ENCODE measurements around the gene TRAF5.
A peak's percentile ranks its signal among the peaks of the same experiment; 100 is the strongest.
"Not testable (repeated sequence)": the region's sequence is repeated elsewhere in the genome, so short reads cannot be mapped to it uniquely, and the experiment has no call there.

TRAF5 gene

DNA sequence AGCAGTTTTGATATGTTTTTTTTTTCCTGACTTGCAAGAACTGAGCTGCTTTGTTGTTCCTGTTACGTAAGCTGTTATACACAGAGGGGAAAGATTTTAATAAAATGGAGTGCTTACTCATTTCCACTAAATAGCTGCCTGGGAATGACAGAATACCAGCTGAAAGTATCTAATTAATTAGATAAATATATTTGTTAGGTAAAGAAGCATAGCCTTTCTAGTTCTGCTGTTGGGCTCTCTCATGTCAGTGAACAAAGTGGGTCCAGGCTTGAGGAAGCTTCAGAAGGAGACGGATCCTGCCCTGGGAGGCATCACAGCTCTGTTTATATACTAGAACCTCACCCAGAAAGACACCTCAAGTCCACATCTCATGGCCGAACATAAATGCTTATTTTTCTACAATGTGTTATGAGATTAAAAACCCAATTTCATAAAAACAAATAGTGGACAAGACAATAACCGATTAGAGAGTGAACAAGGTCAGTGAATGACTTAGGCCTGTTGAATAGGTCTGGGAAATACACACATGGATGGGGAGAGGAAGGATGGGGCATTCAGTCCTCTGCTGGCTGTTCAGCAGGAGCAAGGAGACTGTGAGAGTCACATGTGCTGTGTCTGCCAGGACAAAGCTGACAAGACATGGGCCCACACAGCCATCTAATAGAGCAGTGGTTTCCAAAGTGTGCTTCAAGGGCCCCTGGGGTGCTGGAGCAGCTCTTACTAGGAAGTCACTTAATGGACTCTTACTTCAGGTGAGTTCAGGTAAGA, 20.6 kb downstream of the TRAF5 start:
- DNase-seq = no peak

DNA sequence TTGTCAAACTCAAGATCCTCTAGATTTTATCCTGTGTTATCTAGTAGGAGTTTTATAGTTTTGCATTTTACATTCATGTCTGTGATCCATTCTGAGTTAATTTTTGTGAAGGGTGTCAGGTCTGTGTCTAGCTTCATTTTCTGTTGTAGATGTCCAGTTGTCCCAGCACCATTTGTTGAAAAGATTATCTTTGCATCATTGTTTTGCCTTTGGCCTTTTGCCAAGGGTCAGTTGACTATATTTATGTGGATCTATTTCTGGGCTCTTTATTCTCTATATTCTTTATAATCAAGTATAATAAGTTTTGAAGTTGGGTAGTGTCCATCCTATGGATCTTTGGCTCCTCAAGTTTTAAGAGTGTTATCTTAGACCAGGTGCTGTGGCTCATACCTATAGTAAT, 21.9 kb downstream of the TRAF5 start:
- no peak for DNase-seq

DNA sequence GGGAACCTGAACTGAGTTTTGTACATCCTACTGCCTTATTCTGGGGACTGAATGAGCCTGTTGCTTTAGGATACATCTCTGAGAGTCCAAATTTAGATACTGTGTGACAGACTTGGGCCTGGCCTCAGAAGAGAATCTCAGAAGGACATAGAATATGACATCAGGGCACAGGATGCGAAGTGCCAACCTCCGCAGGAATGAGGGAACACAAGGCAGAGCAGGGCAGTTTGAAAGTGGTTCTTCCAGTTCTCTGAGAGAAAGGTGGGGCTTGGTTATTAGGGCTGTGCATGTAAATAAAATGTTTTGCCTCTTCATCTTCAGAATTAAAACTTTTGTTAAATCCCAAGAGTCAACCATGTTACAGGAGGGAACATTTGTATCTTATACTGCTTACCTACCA, 23.1 kb downstream of the TRAF5 start:
- DNase-seq = no peak

DNA sequence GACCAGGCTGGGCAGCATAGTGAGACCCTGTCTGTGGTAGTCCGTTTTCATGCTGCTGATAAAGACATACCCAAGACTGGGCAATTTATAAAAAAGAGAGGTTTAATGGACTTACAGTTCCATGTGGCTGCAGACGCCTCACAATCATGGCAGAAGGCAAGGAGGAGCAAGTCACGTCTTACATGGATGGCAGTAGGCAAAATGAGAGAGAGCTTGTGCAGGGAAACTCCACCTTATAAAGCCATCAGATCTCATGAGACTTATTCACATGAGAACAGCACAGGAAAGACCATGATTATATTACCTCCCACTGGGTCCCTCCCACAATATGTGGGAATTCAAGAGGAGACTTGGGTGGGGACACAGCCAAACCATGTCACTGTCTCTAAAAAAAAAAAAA, 25.4 kb downstream of the TRAF5 start:
- DNase-seq = not testable (repeated sequence)

DNA sequence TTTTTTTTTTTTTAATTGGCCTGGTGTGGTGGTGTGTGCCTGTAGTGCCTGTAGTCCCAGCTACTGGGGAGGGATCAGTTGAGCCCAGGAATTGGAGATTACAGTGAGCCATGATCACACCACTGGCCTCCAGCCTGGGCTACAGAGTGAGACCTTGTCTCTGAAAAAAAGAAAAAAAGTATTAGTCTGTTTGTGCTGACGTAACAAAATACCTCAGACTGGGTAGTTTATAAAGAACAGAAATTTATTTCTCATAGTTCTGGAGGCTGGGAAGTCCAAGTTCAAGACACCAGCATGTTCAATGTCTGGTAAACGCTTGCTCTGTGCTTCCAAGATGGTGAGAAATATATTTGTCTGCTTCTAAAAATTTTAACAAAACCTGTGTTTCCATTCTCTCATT, 25.8 kb downstream of the TRAF5 start:
- no peak for DNase-seq

DNA sequence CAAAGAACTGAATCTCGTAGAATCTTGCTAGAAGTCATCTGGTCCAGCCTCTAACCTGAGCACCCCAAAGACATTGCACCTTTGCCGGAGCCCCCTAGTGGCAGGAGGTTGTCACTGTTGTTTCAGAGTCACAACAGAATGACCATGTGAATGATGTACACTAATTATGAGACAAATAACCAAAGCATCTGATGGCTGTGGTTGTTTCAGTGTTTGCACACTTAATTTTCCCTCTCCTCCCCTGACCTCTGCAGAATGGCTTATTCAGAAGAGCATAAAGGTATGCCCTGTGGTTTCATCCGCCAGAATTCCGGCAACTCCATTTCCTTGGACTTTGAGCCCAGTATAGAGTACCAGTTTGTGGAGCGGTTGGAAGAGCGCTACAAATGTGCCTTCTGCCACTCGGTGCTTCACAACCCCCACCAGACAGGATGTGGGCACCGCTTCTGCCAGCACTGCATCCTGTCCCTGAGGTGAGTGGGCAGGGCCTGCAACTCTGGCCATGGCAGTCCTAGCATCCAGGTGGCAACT, 26.4 kb downstream of the TRAF5 start:
- DNase-seq = no peak

DNA sequence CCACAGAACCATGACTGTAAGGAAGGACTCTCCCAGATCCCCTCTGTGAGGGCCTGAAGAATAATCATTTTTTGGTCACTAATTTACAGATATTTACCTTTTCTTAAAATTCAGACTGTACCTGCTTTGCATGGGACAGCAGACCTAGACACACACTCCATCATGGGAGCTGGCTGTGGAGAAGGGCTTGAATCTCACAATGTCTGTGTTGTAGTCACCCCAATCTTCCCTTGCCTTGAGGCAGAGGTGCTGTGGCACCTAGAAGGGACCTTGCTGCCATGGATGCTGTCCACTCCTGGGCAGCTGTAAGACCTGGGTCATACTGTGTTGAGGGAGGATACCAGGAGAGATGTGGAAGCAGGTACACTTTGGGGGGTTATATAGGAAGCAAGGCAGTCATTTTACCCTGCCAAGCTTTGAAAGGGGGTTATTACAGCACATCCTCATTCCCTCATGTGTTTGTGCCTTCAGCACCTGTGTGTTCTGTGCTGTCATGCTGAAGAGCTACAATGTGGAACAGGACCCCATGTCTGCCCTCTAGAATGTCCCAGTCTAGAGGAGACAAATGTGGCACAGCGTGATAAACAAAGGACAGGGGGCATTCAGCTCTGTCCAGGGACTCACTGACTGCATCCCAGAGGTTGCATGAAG, 27.1 kb downstream of the TRAF5 start:
- DNase-seq = no peak

DNA sequence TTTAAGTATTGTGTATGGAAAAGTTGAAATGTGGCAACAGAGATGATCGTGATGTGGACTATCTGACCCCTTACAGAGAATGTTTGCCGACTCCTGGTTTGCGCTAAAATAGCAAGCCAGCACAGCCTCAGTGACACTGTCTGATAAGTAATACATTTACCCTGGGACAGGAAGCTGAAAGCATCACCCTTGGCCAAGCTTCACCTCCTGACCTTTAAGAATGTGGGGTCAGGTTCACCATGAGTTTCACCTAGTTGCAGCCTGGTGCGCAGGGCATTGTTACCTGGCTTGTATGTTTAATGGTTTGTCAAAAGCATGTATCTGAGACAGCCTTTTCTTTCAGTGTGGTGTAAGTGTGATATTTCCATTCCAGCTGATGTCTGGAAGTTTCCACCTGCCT, 29.2 kb downstream of the TRAF5 start:
- no peak for DNase-seq

DNA sequence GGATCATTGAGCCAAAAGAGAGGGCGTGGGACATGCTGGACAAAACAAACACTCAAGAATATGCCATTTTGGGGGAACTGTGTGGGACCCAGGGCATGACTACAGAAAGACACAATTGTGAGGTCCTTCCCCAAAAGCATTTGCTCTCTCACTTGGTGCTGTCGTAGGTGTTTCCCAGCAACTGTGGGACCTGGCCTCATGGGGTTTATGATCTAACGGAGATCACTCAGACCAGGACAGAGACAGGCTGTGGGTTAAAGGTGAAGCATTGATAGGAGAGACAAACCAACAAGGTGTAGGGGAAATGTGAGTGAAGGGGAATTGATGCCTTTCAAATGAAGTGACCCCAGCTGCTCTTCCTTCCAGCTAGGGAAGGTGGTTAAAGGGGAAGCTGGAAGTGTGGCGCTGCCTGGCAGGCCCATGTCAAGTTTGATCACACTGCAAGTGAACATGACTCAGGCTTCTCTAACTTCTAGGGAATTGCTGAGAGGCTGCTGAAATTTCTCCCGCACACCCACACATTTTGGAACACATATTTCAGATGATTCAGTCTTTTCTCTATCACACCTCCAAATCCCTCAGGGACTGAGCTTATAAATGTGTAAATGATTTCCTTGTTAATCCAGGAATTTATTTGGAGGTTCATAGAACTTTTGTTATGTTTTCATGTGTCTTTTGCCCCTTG, 30.2 kb downstream of the TRAF5 start:
- no peak for DNase-seq

DNA sequence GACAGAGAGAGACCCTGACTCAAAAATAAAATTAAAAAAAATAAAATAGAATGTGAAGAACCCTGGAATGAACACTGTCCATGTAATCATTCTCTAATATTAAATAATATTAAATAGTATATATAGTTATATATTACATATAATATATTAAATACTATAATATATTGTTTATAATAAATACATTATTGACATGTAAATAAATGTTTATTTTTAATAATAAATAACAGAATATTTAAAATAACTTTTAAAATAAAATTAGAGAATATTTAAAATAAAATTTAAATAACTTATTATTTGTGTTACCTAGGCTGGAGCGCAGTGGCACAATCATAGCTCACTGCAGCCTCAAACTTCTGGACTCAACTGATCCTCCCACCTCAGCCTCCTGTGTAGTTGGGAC, 32.1 kb downstream of the TRAF5 start:
- DNase-seq = no peak

DNA sequence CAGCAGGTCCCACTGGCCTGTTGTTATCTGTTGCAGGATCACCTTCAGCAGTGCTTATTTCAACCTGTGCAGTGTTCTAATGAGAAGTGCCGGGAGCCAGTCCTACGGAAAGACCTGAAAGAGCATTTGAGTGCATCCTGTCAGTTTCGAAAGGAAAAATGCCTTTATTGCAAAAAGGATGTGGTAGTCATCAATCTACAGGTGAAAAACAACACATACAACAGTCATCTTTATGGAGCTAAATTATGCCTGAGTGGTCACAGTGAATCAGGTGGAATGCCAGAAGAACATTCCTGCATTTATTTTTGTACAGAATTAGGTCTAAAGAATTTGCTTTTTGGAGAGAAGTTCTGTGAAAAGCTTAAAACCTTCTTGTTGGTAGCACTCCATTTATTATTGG, 33.2 kb downstream of the TRAF5 start:
- DNase-seq = no peak

DNA sequence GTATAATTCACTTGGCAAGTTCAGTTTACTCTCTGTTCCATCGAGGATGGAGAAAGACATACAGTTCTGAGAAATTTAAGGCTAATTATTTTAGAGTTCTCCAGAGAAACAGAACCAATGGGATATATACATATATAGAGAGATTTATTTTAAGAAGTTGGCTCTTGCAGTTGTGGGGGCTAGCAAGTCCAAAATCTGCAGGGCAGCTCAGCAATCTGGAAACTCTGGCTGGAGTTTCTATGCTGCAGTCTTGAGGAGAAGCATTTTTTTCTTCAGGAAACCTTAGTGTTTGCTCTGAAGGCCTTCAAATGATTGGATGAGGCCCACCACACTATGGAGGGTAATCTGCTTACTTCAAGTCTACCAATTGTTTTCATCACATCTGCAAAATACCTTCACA, 34.6 kb downstream of the TRAF5 start:
- DNase-seq = no peak

DNA sequence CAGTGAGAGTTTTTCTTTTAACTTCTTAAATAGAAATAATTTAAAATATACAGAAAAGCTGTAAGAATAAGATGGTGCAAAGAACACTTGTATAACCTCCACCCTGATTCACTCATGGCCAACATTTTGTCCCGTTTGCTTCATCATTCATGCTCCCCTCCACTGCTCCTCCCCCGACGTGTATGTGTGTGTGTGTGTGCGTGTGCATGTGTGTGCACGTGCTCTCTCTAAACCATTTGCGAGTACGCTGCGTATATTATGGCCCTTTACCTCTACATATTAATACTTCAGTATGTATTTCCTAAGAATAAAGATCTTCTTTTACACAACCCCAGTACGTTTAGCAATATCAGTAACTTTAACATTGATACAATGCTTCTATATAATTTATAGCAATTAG, 43.0 kb downstream of the TRAF5 start:
- DNase-seq = no peak

DNA sequence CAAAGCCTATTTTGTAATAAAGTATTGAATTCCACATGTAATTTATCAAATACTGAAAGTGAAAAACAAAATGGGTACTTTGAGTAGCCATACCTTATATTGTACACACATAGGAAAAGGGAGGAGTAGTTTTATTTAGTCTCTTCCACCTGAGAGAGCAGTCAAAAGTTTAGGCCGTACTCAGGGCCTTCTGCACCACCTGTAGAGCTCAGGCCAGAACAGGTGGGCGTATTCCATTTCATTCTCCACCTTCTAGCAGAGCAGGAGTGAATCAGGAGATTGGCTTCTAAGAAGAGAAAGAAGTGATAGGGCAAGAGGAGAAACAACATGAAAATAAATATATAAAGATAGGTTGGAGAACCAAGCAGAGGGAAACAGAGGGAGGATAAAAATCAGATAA, 44.0 kb downstream of the TRAF5 start:
- no peak for DNase-seq

DNA sequence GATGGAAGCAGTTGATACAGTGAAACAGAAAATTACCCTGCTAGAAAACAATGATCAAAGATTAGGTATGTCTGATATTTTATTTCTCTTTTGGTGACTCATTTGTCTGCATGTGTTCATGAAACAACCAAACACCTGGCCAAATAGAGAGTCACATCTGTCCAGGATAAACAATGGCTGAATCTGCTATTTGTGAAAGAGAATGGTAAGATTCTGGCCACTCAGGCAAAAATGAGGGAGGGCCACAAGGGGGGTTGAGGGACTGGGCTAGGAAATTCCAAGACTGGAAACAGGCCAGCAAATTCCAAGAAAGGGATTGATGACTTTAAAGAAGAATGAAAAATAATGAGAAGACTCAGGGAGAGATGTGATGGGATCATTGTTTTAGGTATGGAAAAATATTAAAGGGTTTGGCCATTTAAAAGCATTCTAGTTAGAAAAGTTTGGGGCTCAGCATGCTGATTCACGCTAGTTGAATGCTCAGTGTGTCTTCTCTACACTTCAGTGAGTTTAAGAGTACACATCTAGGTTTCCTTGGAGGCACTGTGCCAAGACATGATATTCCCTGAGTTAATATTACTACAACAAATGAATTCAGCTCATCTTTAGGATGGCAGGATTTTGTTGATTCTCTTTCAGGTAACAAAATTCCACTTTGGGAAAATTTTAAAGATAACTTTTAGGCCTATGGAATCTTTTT, 44.9 kb downstream of the TRAF5 start:
- peak; percentile 64 for DNase-seq

DNA sequence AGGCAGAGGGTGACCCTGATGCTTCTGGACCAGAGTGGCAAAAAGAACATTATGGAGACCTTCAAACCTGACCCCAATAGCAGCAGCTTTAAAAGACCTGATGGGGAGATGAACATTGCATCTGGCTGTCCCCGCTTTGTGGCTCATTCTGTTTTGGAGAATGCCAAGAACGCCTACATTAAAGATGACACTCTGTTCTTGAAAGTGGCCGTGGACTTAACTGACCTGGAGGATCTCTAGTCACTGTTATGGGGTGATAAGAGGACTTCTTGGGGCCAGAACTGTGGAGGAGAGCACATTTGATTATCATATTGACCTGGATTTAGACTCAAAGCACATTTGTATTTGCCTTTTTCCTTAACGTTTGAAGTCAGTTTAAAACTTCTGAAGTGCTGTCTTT, 45.8 kb downstream of the TRAF5 start:
- DNase-seq = no peak

DNA sequence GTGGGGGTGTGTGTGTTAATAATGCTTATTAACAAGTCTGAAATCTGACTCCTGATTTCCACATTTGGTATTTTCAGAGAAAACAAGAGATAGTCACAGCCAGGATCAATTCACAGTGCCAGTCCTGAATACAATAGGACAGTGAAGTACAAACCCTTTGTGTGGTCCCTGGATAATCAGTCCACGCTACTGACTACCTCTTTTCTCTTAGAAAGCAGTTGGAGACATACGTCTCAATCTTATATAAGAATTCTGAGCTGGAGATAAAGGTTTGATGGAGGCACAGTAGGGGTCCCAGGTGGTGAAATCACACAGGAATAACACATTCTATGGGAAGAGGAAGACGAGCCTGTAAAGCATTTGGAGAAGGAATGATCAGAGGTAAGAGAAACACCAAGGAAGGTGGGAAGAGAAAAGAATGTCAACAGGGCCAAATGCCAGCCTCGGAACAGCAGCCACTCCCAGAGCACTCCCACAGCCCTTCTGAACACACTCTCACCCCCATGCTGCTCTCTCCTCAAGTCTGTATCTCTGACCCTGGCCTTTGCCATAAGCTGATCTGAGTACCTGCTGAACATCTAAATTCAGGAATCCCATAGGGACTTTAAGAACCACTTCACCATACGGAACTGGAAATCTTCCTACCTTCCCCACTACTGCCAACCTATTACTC, 48.6 kb downstream of the TRAF5 start:
- no peak for DNase-seq

DNA sequence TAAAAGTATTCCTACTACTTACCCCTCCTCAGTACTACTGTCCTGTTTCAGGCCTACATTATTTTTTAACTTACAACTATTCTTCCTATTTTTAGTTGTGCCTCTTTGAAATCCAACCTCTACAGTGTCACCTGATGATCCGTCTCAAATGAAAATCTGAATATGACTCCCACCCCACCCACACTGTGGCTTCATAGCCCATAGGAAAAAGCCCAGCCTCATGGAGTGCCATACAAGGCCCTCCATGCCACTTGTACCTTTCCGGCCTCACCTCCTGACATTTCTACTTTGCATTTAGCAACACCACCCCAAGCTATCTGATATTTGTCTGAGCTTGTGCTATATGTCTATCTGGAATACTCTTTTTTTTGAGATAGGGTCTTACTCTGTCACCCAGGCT, 49.3 kb downstream of the TRAF5 start:
- no peak for DNase-seq

DNA sequence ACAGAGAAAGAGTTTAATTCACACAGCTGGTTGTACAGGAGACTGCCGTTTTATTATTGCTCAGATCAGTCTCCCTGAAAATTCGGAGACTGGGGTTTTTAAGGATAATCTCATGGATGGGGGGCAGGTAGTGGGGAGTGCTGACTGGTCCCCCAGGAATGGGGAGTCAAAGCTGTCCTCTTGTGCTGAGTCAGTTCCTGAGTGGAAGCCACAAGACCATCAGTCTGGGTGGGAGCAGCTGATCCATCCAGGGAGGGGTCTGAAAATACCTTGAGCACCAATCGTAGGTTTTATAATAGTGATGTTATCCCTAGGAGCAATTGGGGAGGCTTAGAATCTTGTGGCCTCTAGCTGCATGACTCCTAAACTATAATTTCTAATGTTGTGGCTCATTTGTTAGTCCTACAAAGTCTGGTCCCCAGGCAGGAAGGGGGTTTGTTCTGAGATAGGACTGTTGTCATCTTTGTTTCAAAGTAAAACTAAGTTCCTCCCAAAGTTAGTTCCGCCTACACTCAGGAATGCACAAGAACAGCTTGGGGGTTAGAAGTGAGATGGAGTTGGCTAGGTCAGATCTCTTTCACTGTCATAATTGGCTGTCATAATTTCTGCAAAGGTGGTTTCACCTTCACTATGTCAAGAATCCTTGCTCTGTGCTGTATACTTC, 50.3 kb downstream of the TRAF5 start:
- no peak for DNase-seq

DNA sequence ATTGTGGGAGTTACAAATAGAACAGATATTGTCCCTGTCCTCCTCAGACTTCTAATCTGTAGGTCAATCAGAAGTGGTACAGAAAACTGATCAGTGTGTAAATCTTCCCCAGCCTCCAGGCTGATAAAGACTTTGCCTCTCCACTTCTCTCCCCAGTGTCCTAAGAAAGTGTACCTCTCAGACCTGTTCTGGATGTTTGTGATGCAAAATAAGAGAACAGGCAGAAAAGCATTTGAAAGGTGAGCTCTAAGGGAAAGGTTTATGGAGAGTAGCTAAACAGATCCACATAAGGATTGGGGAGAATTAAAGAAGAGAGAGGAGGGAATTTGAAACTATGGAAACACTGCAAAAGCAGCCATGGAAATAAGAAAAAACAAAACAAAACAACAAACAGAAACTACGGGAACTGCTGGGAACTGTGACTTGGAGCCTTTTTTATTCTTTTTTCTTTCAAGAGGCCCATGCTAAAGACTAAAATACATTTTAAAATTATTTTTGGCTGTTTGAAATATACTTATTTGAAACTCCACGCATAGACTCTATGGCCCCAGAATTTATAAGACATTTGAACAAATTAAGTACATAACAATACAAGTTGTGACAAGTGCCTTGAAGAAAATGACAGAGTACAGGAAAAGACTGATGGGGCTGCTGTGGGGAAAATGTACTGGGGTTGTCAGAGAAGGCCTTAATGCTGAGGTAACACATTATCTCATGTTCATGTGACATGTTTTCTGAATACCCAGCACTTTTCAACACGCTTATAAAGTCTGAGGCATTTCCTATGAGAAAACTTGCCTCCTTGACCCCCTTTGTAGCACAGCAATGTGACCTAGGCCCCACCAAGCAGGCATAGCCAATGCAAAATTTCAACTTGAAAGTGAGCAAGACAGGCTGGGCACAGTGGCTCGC, 51.2 kb downstream of the TRAF5 start:
- no peak for DNase-seq

DNA sequence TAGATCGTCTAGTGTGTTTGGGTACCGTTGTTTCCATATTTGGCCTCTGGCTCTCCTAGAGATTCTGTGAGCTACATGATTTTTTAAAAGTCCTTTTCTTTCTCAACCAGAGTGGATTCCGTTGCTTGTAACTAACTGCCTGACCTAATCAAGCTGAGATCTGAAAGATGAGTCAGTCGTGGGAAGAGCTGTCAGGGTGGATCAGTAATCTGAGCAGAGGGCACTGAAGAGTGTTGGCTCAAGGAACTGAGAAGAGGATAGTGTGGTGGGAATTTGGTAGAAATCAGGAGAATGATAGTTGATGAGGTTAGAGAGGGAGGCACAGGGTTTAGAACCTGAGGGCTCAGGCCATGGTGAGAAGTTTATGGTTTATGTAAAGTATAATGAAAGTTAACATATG, 52.2 kb downstream of the TRAF5 start:
- DNase-seq = no peak

Measured in NCI-H524 treated with DMSO at 0.1 percent for 48 hours (cell line).